ENCODE measurements around the gene CYREN.
"Not testable (repeated sequence)": the region's sequence is repeated elsewhere in the genome, so short reads cannot be mapped to it uniquely, and the experiment has no call there.

CYREN gene

GRCh38 chr7:135156290-135156689, 14.2 kb downstream of the CYREN start:
- DNase-seq, result no peak

- DNase-seq, result no peak
Observed at GRCh38 chr7:135154734-135155133, 15.8 kb downstream of the CYREN start.

- no peak for DNase-seq
Observed at GRCh38 chr7:135152442-135152841, 18.1 kb downstream of the CYREN start.

- no peak for DNase-seq
Observed at GRCh38 chr7:135151533-135151932, 19.0 kb downstream of the CYREN start.

- DNase-seq, result no peak
Observed at GRCh38 chr7:135151132-135151531, 19.4 kb downstream of the CYREN start.

- no peak for DNase-seq
Observed at GRCh38 chr7:135150072-135150782, 20.3 kb downstream of the CYREN start.

- peak; percentile 85 for DNase-seq
Observed at GRCh38 chr7:135147899-135148721, 22.4 kb downstream of the CYREN start, which contains the start of gene TMEM140. Gene TMEM140 (plus strand): TSS chr7:135148072. CDS start chr7:135164442, 16,370 bp downstream.

GRCh38 chr7:135147341-135147898, 23.1 kb downstream of the CYREN start:
- peak; percentile 69 for DNase-seq

- no peak for DNase-seq
Observed at GRCh38 chr7:135143885-135144668, 26.4 kb downstream of the CYREN start.

GRCh38 chr7:135129579-135129978, 40.9 kb downstream of the CYREN start:
- DNase-seq, result no peak

GRCh38 chr7:135128931-135129330, 41.6 kb downstream of the CYREN start:
- DNase-seq, result no peak

- not testable (repeated sequence) for DNase-seq
Observed at GRCh38 chr7:135124631-135125030, 45.9 kb downstream of the CYREN start.

GRCh38 chr7:135121868-135122267, 48.6 kb downstream of the CYREN start:
- DNase-seq, result no peak

GRCh38 chr7:135117096-135117495, 53.4 kb downstream of the CYREN start:
- no peak for DNase-seq
